ENCODE measurements around the gene GLG1.
"Not testable (repeated sequence)": the region's sequence is repeated elsewhere in the genome, so short reads cannot be mapped to it uniquely, and the experiment has no call there.

The GLG1 gene

GRCh38 chr16:74446866-74447265 is 160.0 kb downstream of the GLG1 start:
- TF ChIP-seq CTCF (IDR thresholded peaks at IDR 0.05), result no peak
- no peak for DNase-seq (ENCODE audit: low spot score)
- H3K27ac ChIP-seq, result peak overlapping the region in 1 of 2 donors; percentile 27
- H3K4me3 ChIP-seq, result no peak overlapping the region

- not testable (repeated sequence) for DNase-seq (ENCODE audit: low spot score); H3K27ac ChIP-seq; H3K4me3 ChIP-seq
Observed at GRCh38 chr16:74443624-74444346, 163.1 kb downstream of the GLG1 start.

GRCh38 chr16:74439685-74440084 is 167.2 kb downstream of the GLG1 start:
- DNase-seq (ENCODE audit: low spot score), result no peak
- TF ChIP-seq CTCF (IDR thresholded peaks at IDR 0.05), result no peak
- Histone ChIP-seq H3K4me3 (no peak overlapping the region), H3K27ac (no peak overlapping the region)

- Histone ChIP-seq H3K27ac (no peak overlapping the region), H3K4me3 (no peak overlapping the region)
- no peak for TF ChIP-seq CTCF (IDR thresholded peaks at IDR 0.05)
- DNase-seq (ENCODE audit: low spot score), result no peak
Observed at GRCh38 chr16:74438492-74438979, 168.4 kb downstream of the GLG1 start.

- DNase-seq (ENCODE audit: low spot score), result no peak
- no peak overlapping the region for H3K4me3 ChIP-seq
- no peak overlapping the region for H3K27ac ChIP-seq
- no peak for TF ChIP-seq CTCF (IDR thresholded peaks at IDR 0.05)
Observed at GRCh38 chr16:74431516-74431915, 175.4 kb downstream of the GLG1 start.

GRCh38 chr16:74430036-74430712 is 176.7 kb downstream of the GLG1 start:
- DNase-seq (ENCODE audit: low spot score); H3K4me3 ChIP-seq; H3K27ac ChIP-seq: not testable (repeated sequence)
- peak; percentile 66 for TF ChIP-seq CTCF (IDR thresholded peaks at IDR 0.05)

GRCh38 chr16:74428493-74428892 is 178.4 kb downstream of the GLG1 start:
- not testable (repeated sequence) for DNase-seq (ENCODE audit: low spot score); H3K4me3 ChIP-seq; H3K27ac ChIP-seq

- DNase-seq (ENCODE audit: low spot score); H3K27ac ChIP-seq; H3K4me3 ChIP-seq: not testable (repeated sequence)
Observed at GRCh38 chr16:74425751-74426150, 181.2 kb downstream of the GLG1 start.

GRCh38 chr16:74423721-74424120 is 183.2 kb downstream of the GLG1 start:
- not testable (repeated sequence) for H3K27ac ChIP-seq; DNase-seq (ENCODE audit: low spot score); H3K4me3 ChIP-seq

- not testable (repeated sequence) for DNase-seq (ENCODE audit: low spot score); H3K27ac ChIP-seq; H3K4me3 ChIP-seq
Observed at GRCh38 chr16:74422086-74422485, 184.8 kb downstream of the GLG1 start.

GRCh38 chr16:74421482-74421785 is 185.5 kb downstream of the GLG1 start:
- H3K27ac ChIP-seq; DNase-seq (ENCODE audit: low spot score); H3K4me3 ChIP-seq: not testable (repeated sequence)

- H3K27ac ChIP-seq; H3K4me3 ChIP-seq; DNase-seq (ENCODE audit: low spot score): not testable (repeated sequence)
Observed at GRCh38 chr16:74420612-74421481, 186.1 kb downstream of the GLG1 start, which contains the start of gene CLEC18B. TSS of gene CLEC18B (minus strand) at chr16:74421478. CDS start at chr16:74421270, 208 bp downstream.

Data from coronary artery (tissue), 2 donors.